ENCODE data around the gene NACC2. TPM values are rescaled to one million over a fixed set of nuclear protein-coding genes. Genes with fewer than 3 reads are reported as not detected.
A peak's percentile ranks its signal among the peaks of the same experiment; 100 is the strongest.

The NACC2 gene
- total and polyA plus RNA-seq, 2 donors (not counting 3 experiments of a cell fraction or from before 2014, with no cell fraction given): 15.8 to 27.1 TPM

DNA sequence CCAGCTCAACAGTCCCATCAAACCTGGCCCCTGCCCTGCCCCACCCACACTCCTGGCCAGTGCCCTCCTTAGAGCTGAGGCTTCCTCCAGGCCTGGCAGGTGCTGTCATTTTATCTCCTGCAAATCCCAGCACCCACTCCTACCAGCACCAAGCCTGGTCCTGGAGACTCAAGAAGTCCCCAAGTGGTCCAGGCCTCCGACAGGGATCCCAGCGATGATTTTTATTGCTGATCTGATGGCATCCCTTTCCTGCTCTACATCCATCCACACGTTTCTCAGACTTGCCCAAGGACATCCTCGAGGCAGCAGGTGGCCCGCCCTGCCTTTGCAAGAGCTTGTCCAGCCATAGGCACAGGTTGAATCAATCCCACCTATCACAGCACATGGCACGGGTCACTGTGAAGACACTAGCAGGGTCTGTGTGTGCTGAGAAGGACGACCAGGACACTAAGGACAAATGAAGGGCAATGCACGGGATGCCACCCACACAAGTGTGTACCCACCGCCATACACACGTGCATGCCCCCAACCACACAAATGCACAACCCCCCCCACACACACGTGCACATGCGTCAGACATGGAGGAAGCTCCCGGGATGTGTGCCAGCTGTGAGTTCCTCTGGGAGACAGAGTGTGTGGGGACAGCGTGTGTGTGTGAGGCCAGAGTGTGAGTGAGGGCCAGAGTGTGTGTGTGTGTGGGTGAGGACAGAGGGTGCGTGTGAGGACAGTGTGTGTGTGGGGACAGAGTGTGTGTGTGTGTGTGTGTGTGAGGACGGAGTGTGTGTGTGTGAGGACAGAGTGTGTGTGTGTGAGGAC, 71.5 kb downstream of the NACC2 start:
- intact Hi-C loops (cut with micrococcal nuclease) (no loop called here), dilution Hi-C loops (cut with MboI; ENCODE audit: extremely low pct_ligation_motif_present, low sequenced_read_pairs) (no loop called here)
- no TSS peak for BruUV-seq (replicated peaks)
- no peaks in the 10 kb centered on the region for H3K4me1 ChIP-seq (ENCODE audit: control insufficient read depth, extremely low read depth, insufficient read depth, low read length)
- POLR2A ChIA-PET: no interaction called here
- no peak overlapping the region for H3K9ac ChIP-seq (replicated peaks; ENCODE audit: extremely low read depth, insufficient read depth, low read length)
- peak; percentile 51 for TF ChIP-seq MAX (IDR thresholded peaks at IDR 0.05; ENCODE audit: insufficient read depth, insufficient read length)
- TF ChIP-seq FOS (IDR thresholded peaks at IDR 0.05; ENCODE audit: borderline replicate concordance, insufficient read depth, low read length): no peak
- H4K20me1 ChIP-seq (replicated peaks; ENCODE audit: control insufficient read depth, extremely low read depth, insufficient read depth, low read length): peaks cover 2% of the 10 kb centered on the region
- H3K4me3 ChIP-seq (replicated peaks in 1 of 3; ENCODE audit: insufficient read depth in 1 of 3, low read depth in 1 of 3, low read length in 3 of 3): no peak overlapping the region
- H3K36me3 ChIP-seq (ENCODE audit: control insufficient read depth in 2 of 2, extremely low read depth in 1 of 2, insufficient read depth in 2 of 2, low read length in 2 of 2): peaks cover 0 to 1% of the 10 kb centered on the region in 2 experiments
- no peak overlapping the region for H3K4me2 ChIP-seq (ENCODE audit: insufficient read depth, low read length)
- no peaks in the 10 kb centered on the region for H3K9me3 ChIP-seq (replicated peaks; ENCODE audit: control insufficient read depth, insufficient read depth, low read length)
- FAIRE-seq: no peak
- no peak overlapping the region for H2AFZ ChIP-seq (ENCODE audit: low read depth, low read length)
- CTCF ChIA-PET: interaction anchor here (0.6 to 1.0 kb wide), 2 partner anchors 8 to 66 kb away, joined by 3 to 4 read pairs; no protein-coding TSS in a partner anchor
- peak; percentile 43 for DNase-seq (ENCODE audit: low read depth, low spot score)
- no peaks in the 10 kb centered on the region for H3K9me1 ChIP-seq (replicated peaks; ENCODE audit: control insufficient read depth, extremely low read depth, insufficient read depth, low read length)
- H3K27ac ChIP-seq (ENCODE audit: insufficient read depth, low read depth, low read length): no peak overlapping the region
- no peaks in the 10 kb centered on the region for H3K27me3 ChIP-seq (ENCODE audit: control insufficient read depth in 2 of 2, insufficient read depth in 2 of 2, low read length in 2 of 2)
- peaks cover 27% of the 10 kb centered on the region for H3K79me2 ChIP-seq (ENCODE audit: control insufficient read depth, insufficient read depth, low read length)

GRCh38 chr9:136022731-136023409, 72.2 kb downstream of the NACC2 start:
- Histone ChIP-seq H3K79me2 (ENCODE audit: control insufficient read depth, insufficient read depth, low read length) (peaks cover 30% of the 10 kb centered on the region), H3K36me3 (ENCODE audit: control insufficient read depth in 2 of 2, extremely low read depth in 1 of 2, insufficient read depth in 2 of 2, low read length in 2 of 2) (no peaks in the 10 kb centered on the region), H3K4me1 (ENCODE audit: control insufficient read depth, extremely low read depth, insufficient read depth, low read length) (no peaks in the 10 kb centered on the region), H3K27me3 (ENCODE audit: control insufficient read depth in 2 of 2, insufficient read depth in 2 of 2, low read length in 2 of 2) (no peaks in the 10 kb centered on the region), H2AFZ (ENCODE audit: low read depth, low read length) (no peak overlapping the region), H3K9me1 (replicated peaks; ENCODE audit: control insufficient read depth, extremely low read depth, insufficient read depth, low read length) (no peaks in the 10 kb centered on the region), H3K9ac (replicated peaks; ENCODE audit: extremely low read depth, insufficient read depth, low read length) (no peak overlapping the region), H4K20me1 (replicated peaks; ENCODE audit: control insufficient read depth, extremely low read depth, insufficient read depth, low read length) (peaks cover 2% of the 10 kb centered on the region), H3K27ac (ENCODE audit: insufficient read depth, low read depth, low read length) (no peak overlapping the region), H3K4me3 (replicated peaks in 1 of 3; ENCODE audit: insufficient read depth in 1 of 3, low read depth in 1 of 3, low read length in 3 of 3) (no peak overlapping the region), H3K9me3 (replicated peaks; ENCODE audit: control insufficient read depth, insufficient read depth, low read length) (no peaks in the 10 kb centered on the region), H3K4me2 (ENCODE audit: insufficient read depth, low read length) (no peak overlapping the region)
- DNase-seq (ENCODE audit: low read depth, low spot score) (no peak), FAIRE-seq (no peak)
- dilution Hi-C loops (cut with MboI; ENCODE audit: extremely low pct_ligation_motif_present, low sequenced_read_pairs): no loop called here
- no peak for TF ChIP-seq MAX (IDR thresholded peaks at IDR 0.05; ENCODE audit: insufficient read depth, insufficient read length)
- TF ChIP-seq MYC (IDR thresholded peaks at IDR 0.05; ENCODE audit: low read depth, low read length): no peak
- no peak for TF ChIP-seq JUN (IDR thresholded peaks at IDR 0.05; ENCODE audit: borderline replicate concordance, insufficient read depth, insufficient read length, low read depth)
- TF ChIP-seq CTCF (IDR thresholded peaks at IDR 0.05; ENCODE audit: extremely low read depth in 1 of 2, insufficient read depth in 1 of 2, low read depth in 1 of 2, low read length in 2 of 2): no peak
- no peak for TF ChIP-seq FOS (IDR thresholded peaks at IDR 0.05; ENCODE audit: borderline replicate concordance, insufficient read depth, low read length)
- TF ChIP-seq GATA2 (IDR thresholded peaks at IDR 0.05; ENCODE audit: insufficient read depth, insufficient read length, low read depth, low read length): no peak
- no peak for TF ChIP-seq POLR2A (IDR thresholded peaks at IDR 0.05; ENCODE audit: low read depth, low read length)
- CTCF ChIA-PET: interaction anchor here (0.6 kb wide), 1 partner anchor 9 kb away, joined by 4 read pairs; no protein-coding TSS in a partner anchor
- POLR2A ChIA-PET: no interaction called here
- intact Hi-C loops (cut with micrococcal nuclease): no loop called here
- BruUV-seq (replicated peaks): no TSS peak
